CD14-positive monocyte (primary cell): ENCODE data around the gene MT1A. TPM values are rescaled to one million over a fixed set of nuclear protein-coding genes. Genes with fewer than 3 reads are reported as not detected.

Source experiments
- DNase-seq, 3 donors: peaks; one replicate each; pipeline ENCODE4 v3.0.0-alpha.2; 2011 to 2022
- H2AFZ ChIP-seq: 2 replicates; pipeline ENCODE4 v1.6.0; 2012; ENCODE audit warnings: mild to moderate bottlenecking, low read depth, low read length, inconsistent platforms; ENCODE audit not compliant: insufficient read depth, poor library complexity, severe bottlenecking
- H3K27ac ChIP-seq, 2 donors: 1 replicate in 1 of 2; 2 replicates in 1 of 2; pipeline ENCODE4 v1.5.1; 2012 to 2013; ENCODE audit warnings: low read length in 2 of 2, control low read depth in 1 of 2, inconsistent platforms in 1 of 2, low read depth in 1 of 2, mild to moderate bottlenecking in 1 of 2
- H3K27me3 ChIP-seq, 2 donors: one replicate each; pipeline versions ENCODE4 v1.6.0 to v1.6.1; 2011 to 2013; ENCODE audit warnings: low read length in 2 of 2; ENCODE audit not compliant: control insufficient read depth in 2 of 2, insufficient read depth in 2 of 2
- H3K36me3 ChIP-seq, 2 donors: replicated peaks in 1 of 2; 1 replicate in 1 of 2; 2 replicates in 1 of 2; pipeline versions ENCODE4 v1.5.1 to v1.6.1; 2012 to 2013; ENCODE audit warnings: low read length in 2 of 2, control low read depth in 1 of 2, inconsistent platforms in 1 of 2, mild to moderate bottlenecking in 1 of 2; ENCODE audit not compliant: insufficient read depth in 2 of 2, control insufficient read depth in 1 of 2
- H3K4me1 ChIP-seq, 2 donors: 1 replicate in 1 of 2; 2 replicates in 1 of 2; pipeline versions ENCODE4 v1.5.1 to v1.6.1; 2012 to 2013; ENCODE audit warnings: low read length in 2 of 2, control low read depth in 1 of 2, inconsistent platforms in 1 of 2, mild to moderate bottlenecking in 1 of 2, moderate library complexity in 1 of 2; ENCODE audit not compliant: insufficient read depth in 2 of 2, control insufficient read depth in 1 of 2
- H3K4me2 ChIP-seq: replicated peaks from 2 replicates; pipeline ENCODE3; 2012; ENCODE audit warnings: low read length, moderate library complexity, mild to moderate bottlenecking; ENCODE audit not compliant: poor library complexity, severe bottlenecking; ENCODE audit errors: extremely low read depth
- H3K4me3 ChIP-seq, 3 experiments: fragments of 200-600 bp in 1 of 3; sonication (generic) in 1 of 3; replicated peaks in 1 of 3; 1 replicate in 2 of 3; 2 replicates in 1 of 3; pipeline ENCODE4 v1.5.1; 2011 to 2013; ENCODE audit warnings: low read length in 3 of 3, mild to moderate bottlenecking in 3 of 3, control low read depth in 2 of 3, low read depth in 2 of 3, inconsistent platforms in 1 of 3, moderate library complexity in 1 of 3
- H3K79me2 ChIP-seq: 2 replicates; pipeline ENCODE4 v1.6.0; 2012; ENCODE audit warnings: mild to moderate bottlenecking, control low read depth, inconsistent platforms, low read length, moderate library complexity; ENCODE audit not compliant: insufficient read depth
- H3K9ac ChIP-seq: 2 replicates; pipeline ENCODE4 v1.6.0; 2017; ENCODE audit warnings: low read length, mild to moderate bottlenecking; ENCODE audit not compliant: insufficient read depth, poor library complexity, severe bottlenecking
- H3K9me3 ChIP-seq, 2 donors: replicated peaks in 1 of 2; 1 replicate in 1 of 2; 2 replicates in 1 of 2; pipeline versions ENCODE4 v1.5.1 to v1.6.1; 2012 to 2013; ENCODE audit warnings: low read length in 2 of 2, control low read depth in 1 of 2; ENCODE audit not compliant: control insufficient read depth in 1 of 2, insufficient read depth in 1 of 2
- H4K20me1 ChIP-seq: 2 replicates; pipeline ENCODE4 v1.6.0; 2012; ENCODE audit warnings: mild to moderate bottlenecking, low read length, control low read depth, moderate library complexity; ENCODE audit not compliant: insufficient read depth
- H3K27ac Mint-ChIP-seq, 7 donors: one replicate each; pipeline ENCODE4 v1.8.0; 2020; ENCODE audit warnings: mild to moderate bottlenecking in 7 of 7, mixed read lengths in 7 of 7, moderate library complexity in 6 of 7, inconsistent platforms in 2 of 7
- H3K27me3 Mint-ChIP-seq, 3 donors: one replicate each; pipeline ENCODE4 v1.8.0; 2021 to 2022; ENCODE audit warnings: low read depth in 3 of 3, mild to moderate bottlenecking in 3 of 3, mixed read lengths in 3 of 3, moderate library complexity in 3 of 3, inconsistent platforms in 1 of 3
- H3K36me3 Mint-ChIP-seq, 2 donors: one replicate each; pipeline ENCODE4 v1.8.0; 2020; ENCODE audit warnings: mixed read lengths in 2 of 2, inconsistent platforms in 1 of 2, mild to moderate bottlenecking in 1 of 2
- H3K4me1 Mint-ChIP-seq: one replicate; pipeline ENCODE4 v1.8.0; 2020; ENCODE audit warnings: mild to moderate bottlenecking, mixed read lengths
- H3K4me3 Mint-ChIP-seq, 2 donors: one replicate each; pipeline ENCODE4 v1.8.0; 2020; ENCODE audit warnings: mild to moderate bottlenecking in 2 of 2, mixed read lengths in 2 of 2, moderate library complexity in 1 of 2
- H3K9me3 Mint-ChIP-seq, 7 donors: one replicate each; pipeline ENCODE4 v1.8.0; 2020 to 2022; ENCODE audit warnings: mixed read lengths in 7 of 7, mild to moderate bottlenecking in 6 of 7, moderate library complexity in 6 of 7, inconsistent platforms in 2 of 7
- WGBS: methylation state at CpG from one replicate; pipeline ENCODE4 v1.1.5; 2013; ENCODE audit warnings: missing lambda C conversion rate; ENCODE audit not compliant: insufficient coverage; 5-methylcytosine and 5-hydroxymethylcytosine counted together
- intact Hi-C, 2 donors: fragments of 100-400 bp; cut with micrococcal nuclease; formaldehyde crosslinking; loops; one replicate each; pipeline versions ENCODE4 v1.15.0 to v1.15.1; 2023
- polyA plus RNA-seq, 3 donors: library from polyadenylated mRNA; depleted of rRNA in 1 of 3; unstranded in 2 of 3; stranded (reverse) in 1 of 3; fragments of 300-500 nt in 2 of 3; fragments of >200 nt in 1 of 3; fragmentation: Illumina TruSeq in 2 of 3; gene quantifications; 1 replicate in 2 of 3; 2 replicates in 1 of 3; pipeline ENCODE4 v1.2.3, GENCODE V29; 2012 to 2021
- TF ChIP-seq, protein P1 (sequence below): fragments of 200-600 bp; IDR thresholded peaks from one replicate; pipeline ENCODE4 v1.8.0; 2022; ENCODE audit warnings: antibody characterized with exemption, mild to moderate bottlenecking

Gene MT1A
- polyA plus RNA-seq, 3 donors = not detected

DNA sequence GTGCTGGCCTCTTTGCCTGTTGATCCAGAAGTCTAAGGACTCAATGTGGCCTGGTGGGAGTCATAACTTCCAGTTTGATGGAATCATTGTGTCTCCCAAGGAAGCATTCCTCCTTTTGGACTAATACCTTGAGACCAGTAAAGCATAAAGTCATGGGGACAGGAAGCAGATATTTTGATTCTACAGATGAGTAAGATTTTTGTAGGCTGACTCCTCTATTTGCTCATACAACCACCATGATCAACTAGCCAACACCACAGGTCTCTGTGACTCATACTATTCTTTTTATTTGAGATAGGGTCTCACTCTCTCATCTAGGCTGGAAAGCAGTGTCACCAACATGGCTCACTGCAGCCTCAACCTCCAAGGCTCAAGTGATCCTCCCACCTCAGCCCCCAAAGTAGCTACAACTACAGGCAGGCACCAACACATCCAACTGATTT lies 23.9 kb upstream of the MT1A start:
- DNase-seq = no peak
- H2AFZ ChIP-seq = no peak overlapping the region
- no peak overlapping the region for H3K4me2 ChIP-seq
- H4K20me1 ChIP-seq = no peaks in the 10 kb centered on the region
- H3K36me3 Mint-ChIP-seq = peaks cover 0 to 2% of the 10 kb centered on the region in 2 donors
- no peak overlapping the region for H3K27ac Mint-ChIP-seq
- no peak overlapping the region for H3K4me3 Mint-ChIP-seq
- intact Hi-C loops = no loop called here
- no peaks in the 10 kb centered on the region for H3K79me2 ChIP-seq
- no peak overlapping the region for H3K27ac ChIP-seq
- no peaks in the 10 kb centered on the region for H3K9me3 ChIP-seq
- peaks cover 31% of the 10 kb centered on the region for H3K4me1 Mint-ChIP-seq
- peaks cover 18 to 39% of the 10 kb centered on the region in 2 donors for H3K27me3 ChIP-seq
- H3K9me3 Mint-ChIP-seq = peaks cover 0 to 2% (median 0%) of the 10 kb centered on the region in 7 donors
- H3K36me3 ChIP-seq = no peaks in the 10 kb centered on the region
- H3K27me3 Mint-ChIP-seq = peaks cover 31 to 40% (median 37%) of the 10 kb centered on the region in 3 donors
- TF ChIP-seq, protein P1, sequence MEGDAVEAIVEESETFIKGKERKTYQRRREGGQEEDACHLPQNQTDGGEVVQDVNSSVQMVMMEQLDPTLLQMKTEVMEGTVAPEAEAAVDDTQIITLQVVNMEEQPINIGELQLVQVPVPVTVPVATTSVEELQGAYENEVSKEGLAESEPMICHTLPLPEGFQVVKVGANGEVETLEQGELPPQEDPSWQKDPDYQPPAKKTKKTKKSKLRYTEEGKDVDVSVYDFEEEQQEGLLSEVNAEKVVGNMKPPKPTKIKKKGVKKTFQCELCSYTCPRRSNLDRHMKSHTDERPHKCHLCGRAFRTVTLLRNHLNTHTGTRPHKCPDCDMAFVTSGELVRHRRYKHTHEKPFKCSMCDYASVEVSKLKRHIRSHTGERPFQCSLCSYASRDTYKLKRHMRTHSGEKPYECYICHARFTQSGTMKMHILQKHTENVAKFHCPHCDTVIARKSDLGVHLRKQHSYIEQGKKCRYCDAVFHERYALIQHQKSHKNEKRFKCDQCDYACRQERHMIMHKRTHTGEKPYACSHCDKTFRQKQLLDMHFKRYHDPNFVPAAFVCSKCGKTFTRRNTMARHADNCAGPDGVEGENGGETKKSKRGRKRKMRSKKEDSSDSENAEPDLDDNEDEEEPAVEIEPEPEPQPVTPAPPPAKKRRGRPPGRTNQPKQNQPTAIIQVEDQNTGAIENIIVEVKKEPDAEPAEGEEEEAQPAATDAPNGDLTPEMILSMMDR = no peak
- H3K9ac ChIP-seq = no peak overlapping the region
- peaks cover 23 to 31% of the 10 kb centered on the region in 2 donors for H3K4me1 ChIP-seq
- H3K4me3 ChIP-seq = no peak overlapping the region

DNA sequence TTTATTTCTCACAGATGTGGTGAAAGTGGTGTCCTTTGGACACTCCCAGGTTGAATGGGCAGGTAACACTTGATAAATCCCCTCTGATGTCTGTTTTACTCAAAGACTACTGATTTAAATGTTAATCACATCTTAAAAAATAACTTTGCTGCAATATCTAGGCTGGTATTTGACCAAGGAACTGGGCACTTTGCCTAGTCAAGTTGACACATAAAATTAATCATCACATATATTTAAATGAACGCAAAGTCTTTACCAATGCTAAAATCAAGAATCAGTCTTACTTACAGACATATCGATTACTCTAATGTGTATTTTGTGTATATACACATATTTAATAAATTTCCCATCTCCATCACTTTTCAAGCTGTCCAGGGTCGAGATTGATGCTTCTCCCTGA lies 23.1 kb upstream of the MT1A start:
- Histone ChIP-seq H4K20me1 (no peaks in the 10 kb centered on the region), H3K79me2 (no peaks in the 10 kb centered on the region), H3K27ac (no peak overlapping the region), H3K4me2 (no peak overlapping the region), H3K27me3 (peaks cover 18 to 40% of the 10 kb centered on the region in 2 donors), H3K36me3 (no peaks in the 10 kb centered on the region), H3K9me3 (no peaks in the 10 kb centered on the region), H2AFZ (no peak overlapping the region), H3K4me3 (no peak overlapping the region), H3K9ac (no peak overlapping the region), H3K4me1 (peaks cover 17 to 24% of the 10 kb centered on the region in 2 donors)
- no peak overlapping the region for H3K27ac Mint-ChIP-seq
- intact Hi-C loops = no loop called here
- H3K36me3 Mint-ChIP-seq = peaks cover 0 to 2% of the 10 kb centered on the region in 2 donors
- no peak overlapping the region for H3K4me3 Mint-ChIP-seq
- 100% methylated on average over 1 of the region's 3 CpGs for WGBS
- TF ChIP-seq, protein P1 = no peak
- peaks cover 0 to 2% (median 0%) of the 10 kb centered on the region in 7 donors for H3K9me3 Mint-ChIP-seq
- DNase-seq = no peak
- H3K4me1 Mint-ChIP-seq = peaks cover 25% of the 10 kb centered on the region
- H3K27me3 Mint-ChIP-seq = peaks cover 36 to 47% (median 44%) of the 10 kb centered on the region in 3 donors
